Ishikawa (cell line): ENCODE results near the gene SPPL2C.

Experiments
- CEBPB ChIP-seq: IDR thresholded peaks from 2 replicates; pipeline ENCODE4 v1.6.1; 2012
- CREB1 ChIP-seq: IDR thresholded peaks from 2 replicates; pipeline ENCODE4 v1.6.1; 2012; ENCODE audit warnings: low read depth
- EGR1 ChIP-seq: IDR thresholded peaks from 2 replicates; pipeline ENCODE4 v1.6.1; 2012
- EP300 ChIP-seq: IDR thresholded peaks from 2 replicates; pipeline ENCODE4 v1.6.1; 2012; ENCODE audit warnings: borderline replicate concordance
- FOXM1 ChIP-seq: IDR thresholded peaks from 2 replicates; pipeline ENCODE4 v1.6.1; 2012; ENCODE audit warnings: low read depth, borderline replicate concordance
- MAX ChIP-seq: IDR thresholded peaks from 2 replicates; pipeline ENCODE4 v1.6.1; 2012
- NFIC ChIP-seq: IDR thresholded peaks from 2 replicates; pipeline ENCODE4 v1.6.1; 2012
- RAD21 ChIP-seq: IDR thresholded peaks from 2 replicates; pipeline ENCODE4 v1.6.1; 2012; ENCODE audit warnings: low read depth
- REST ChIP-seq: IDR thresholded peaks from 2 replicates; pipeline ENCODE4 v1.6.1; 2012; ENCODE audit warnings: low read depth, mild to moderate bottlenecking
- TAF1 ChIP-seq: IDR thresholded peaks from 2 replicates; pipeline ENCODE4 v1.6.1; 2012; ENCODE audit warnings: low read depth, mild to moderate bottlenecking
- TCF12 ChIP-seq: IDR thresholded peaks from 2 replicates; pipeline ENCODE4 v1.6.1; 2012; ENCODE audit warnings: low read depth
- TEAD4 ChIP-seq: IDR thresholded peaks from 2 replicates; pipeline ENCODE4 v1.6.1; 2012
- USF1 ChIP-seq: IDR thresholded peaks from 2 replicates; pipeline ENCODE4 v1.6.1; 2012
- YY1 ChIP-seq: IDR thresholded peaks from 2 replicates; pipeline ENCODE4 v1.6.1; 2012; ENCODE audit warnings: low read depth
- ZBTB7A ChIP-seq: IDR thresholded peaks from 2 replicates; pipeline ENCODE4 v1.6.1; 2012; ENCODE audit warnings: low read depth

The SPPL2C gene

GRCh38 chr17:45820052-45820780 lies 24.5 kb upstream of the SPPL2C start:
- TF ChIP-seq FOXM1 (no peak), CREB1 (no peak), ZBTB7A (no peak), EGR1 (no peak), NFIC (no peak)

- TF ChIP-seq TEAD4 (no peak), NFIC (no peak), USF1 (no peak), TAF1 (no peak), EP300 (no peak), FOXM1 (no peak), RAD21 (no peak), CEBPB (no peak), TCF12 (no peak), MAX (no peak), CREB1 (no peak), EGR1 (no peak), REST (no peak), ZBTB7A (no peak), YY1 (no peak)
Observed at GRCh38 chr17:45821147-45821546, 23.5 kb upstream of the SPPL2C start.

GRCh38 chr17:45823598-45823997 lies 21.1 kb upstream of the SPPL2C start:
- TF ChIP-seq TEAD4: no peak

- TF ChIP-seq YY1 (no peak), EGR1 (no peak), NFIC (no peak), ZBTB7A (no peak), RAD21 (no peak), TAF1 (no peak), MAX (no peak), CREB1 (no peak), FOXM1 (no peak)
Observed at GRCh38 chr17:45824475-45824874, 20.2 kb upstream of the SPPL2C start.

- TF ChIP-seq ZBTB7A: no peak
- TF ChIP-seq EP300: no peak
- no peak for TF ChIP-seq NFIC
- no peak for TF ChIP-seq CEBPB
- no peak for TF ChIP-seq RAD21
- no peak for TF ChIP-seq FOXM1
- TF ChIP-seq USF1: no peak
- no peak for TF ChIP-seq TEAD4
Observed at GRCh38 chr17:45824901-45825492, 19.7 kb upstream of the SPPL2C start.

- TF ChIP-seq ZBTB7A: no peak
- no peak for TF ChIP-seq CEBPB
- no peak for TF ChIP-seq RAD21
- TF ChIP-seq EP300: no peak
- TF ChIP-seq USF1: no peak
- no peak for TF ChIP-seq EGR1
- no peak for TF ChIP-seq TEAD4
- TF ChIP-seq TCF12: no peak
- TF ChIP-seq CREB1: no peak
- TF ChIP-seq FOXM1: no peak
- TF ChIP-seq MAX: no peak
- TF ChIP-seq YY1: no peak
- no peak for TF ChIP-seq NFIC
- no peak for TF ChIP-seq TAF1
- no peak for TF ChIP-seq REST
Observed at GRCh38 chr17:45825792-45826191, 18.9 kb upstream of the SPPL2C start.
